ENCODE results near the gene WNT11.
A peak's percentile ranks its signal among the peaks of the same experiment; 100 is the strongest.

The WNT11 gene

DNA sequence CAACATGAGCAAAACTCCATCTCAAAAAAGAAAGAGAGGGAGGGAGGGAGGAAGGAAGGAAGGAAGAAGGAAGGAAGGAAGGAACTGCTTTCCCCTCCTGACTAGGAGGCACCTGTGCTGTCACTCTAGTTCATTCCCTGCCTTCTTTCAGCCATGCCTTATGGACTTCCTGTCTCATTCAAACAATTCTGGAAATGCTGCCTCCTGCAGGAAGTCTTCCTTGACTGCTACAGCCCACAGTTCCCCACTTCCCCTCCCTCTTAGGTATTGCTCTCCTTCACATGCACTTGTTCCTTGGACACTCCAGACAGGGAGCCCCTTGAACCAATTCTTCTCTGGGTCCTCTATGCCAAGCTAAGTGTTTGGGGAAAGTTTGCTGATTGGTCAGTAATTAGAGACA is 31.6 kb upstream of the WNT11 start:
- no peak for DNase-seq (ENCODE audit: low spot score)

DNA sequence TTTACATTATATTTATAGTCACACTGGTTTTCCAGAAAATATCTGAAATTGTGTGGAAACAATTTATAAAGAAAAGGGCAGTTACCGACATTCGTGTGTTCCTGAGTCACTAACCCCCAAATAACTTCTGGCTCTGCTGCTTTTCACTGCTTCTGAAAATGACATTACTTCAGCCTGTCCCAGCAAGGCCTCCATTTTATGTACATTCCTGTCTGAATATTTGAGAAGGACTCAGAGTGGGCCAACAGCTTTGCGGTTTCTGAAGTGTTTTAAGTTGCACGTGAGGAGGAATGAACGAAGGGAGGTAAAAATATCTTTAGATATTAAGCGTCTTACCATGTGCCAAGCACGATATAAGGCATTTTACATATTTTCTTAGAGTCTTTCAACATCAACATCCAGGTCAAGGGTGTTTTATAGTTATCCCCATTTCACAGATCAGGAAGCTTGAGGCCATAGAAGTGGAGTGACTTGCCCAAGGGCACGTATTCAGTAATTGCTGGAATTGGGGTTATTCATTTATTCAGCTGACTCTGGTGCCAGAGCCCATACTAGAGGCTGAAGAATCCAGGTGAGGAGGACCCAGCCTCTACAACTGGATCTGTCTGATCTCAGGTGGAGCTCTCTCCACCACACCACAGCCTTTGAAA is 30.8 kb upstream of the WNT11 start:
- DNase-seq (ENCODE audit: low spot score) = no peak

DNA sequence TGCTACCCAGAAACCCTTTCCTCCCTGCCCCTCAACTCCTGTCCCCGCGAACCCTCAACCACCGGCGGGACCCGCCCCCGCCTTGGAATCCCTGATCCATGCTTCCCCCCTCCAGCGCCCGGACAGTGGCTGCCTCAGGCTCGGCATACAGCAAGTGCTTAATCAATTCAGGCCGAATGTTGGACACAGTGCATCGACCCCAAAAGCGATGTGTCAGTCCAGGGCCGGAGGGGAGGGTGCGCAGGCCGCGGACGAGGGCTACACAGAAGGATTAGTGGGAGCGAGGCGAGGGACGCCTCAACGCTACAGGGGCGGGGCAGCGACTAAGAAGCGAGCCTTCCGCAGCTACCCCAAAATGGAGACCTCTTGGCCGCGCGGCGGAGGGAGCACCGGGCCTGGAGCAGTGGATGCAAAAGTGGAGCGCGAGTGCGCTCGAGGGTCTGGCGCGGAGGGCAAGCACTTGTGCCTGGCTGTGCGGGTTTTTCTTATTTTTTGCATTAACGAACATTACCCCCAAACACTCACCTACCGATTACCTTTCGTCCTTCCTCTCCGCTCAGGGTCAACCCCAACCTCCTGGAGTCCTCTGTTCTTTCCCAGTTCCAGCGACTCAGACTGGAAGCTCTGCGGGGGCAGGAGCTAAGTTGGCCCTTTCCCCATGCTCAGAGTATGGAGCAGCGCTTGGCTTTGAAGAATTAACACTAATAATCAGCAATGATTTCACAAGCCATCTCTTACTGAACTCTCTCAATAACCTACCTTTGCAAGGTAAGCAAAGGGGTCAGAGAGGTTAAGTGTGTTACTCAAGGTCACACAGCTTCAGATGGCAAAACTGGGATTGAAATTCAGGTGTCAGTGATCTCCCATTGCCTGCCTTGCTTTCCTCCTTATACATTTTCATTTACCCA is 30.0 kb upstream of the WNT11 start:
- peak; percentile 70 for DNase-seq (ENCODE audit: low spot score)

DNA sequence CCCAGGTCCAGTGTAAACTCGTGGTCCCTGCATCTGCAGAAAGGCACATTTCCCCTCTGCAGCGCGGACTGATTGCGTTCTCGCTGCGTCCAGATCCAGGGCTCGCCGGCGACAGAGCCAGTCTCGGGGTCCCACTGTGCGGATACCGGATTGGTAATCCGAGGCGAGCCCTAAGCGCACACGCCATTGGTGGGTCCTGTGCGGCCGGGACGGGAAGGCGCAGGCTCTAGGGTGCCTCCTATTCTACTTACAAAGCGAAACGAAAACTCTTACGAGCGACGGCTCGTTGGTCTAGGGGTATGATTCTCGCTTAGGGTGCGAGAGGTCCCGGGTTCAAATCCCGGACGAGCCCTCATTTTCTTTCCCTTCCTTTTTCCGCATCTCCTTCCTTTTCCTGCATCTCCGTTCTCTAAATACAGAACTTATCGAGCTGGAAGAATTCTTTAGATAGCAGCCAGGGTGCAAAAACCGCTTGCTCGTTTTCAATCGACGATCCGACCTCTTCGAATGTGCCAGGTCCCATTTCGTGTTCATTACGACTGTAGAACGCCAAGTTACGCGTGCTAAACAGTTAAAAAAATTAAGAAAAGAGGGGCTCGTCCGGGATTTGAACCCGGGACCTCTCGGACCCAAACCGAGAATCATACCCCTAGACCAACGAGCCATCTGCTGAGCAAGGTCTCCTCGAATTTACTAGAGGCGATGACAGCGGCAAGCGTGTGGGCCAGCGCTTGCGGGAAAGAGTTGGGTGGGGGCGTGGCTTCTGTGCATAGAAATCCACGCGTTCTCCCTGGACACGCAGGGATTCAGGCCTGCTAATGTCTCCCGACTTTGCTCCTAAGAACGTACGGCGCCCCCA is 29.2 kb upstream of the WNT11 start:
- peak; percentile 96 for DNase-seq (ENCODE audit: low spot score)

DNA sequence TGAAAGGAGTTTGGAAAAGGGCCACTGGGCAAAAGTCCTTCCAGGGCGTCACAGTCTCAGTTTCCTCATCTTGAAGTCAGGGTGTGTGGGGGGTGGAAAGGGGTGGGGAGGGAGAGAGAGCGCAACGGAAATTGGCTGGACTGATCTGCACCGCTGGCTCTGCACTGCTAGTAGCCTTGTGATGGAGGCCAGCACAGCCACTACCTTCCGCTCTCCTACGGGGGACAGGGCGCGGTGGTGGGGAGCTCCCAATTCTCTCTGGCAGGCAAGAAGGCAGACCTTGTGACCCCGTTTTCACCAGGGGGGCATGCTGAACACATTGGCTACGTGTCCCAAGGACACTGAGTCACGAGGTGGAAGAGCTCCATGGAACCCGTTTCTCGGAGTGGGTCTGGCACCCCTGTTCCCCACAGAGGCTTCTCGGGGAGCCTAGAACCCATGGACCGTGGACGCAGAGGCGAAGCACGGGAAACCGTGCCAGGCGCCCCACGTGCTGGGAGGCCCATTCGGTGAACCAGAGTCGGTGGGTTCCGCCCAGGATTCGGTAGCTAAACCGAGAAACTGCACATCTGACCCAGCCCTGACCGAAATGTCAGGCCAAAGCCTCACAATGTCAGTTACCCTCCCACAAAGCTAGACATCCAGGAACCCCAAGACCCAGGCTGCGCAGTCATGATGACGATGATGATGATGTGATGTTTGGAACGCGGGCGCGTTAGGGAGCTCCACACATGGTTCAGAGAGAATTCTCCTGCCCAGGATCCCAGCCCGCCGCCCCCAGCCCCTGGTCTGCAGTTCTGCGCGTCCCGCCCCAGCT is 28.3 kb upstream of the WNT11 start:
- DNase-seq (ENCODE audit: low spot score) = peak; percentile 53

DNA sequence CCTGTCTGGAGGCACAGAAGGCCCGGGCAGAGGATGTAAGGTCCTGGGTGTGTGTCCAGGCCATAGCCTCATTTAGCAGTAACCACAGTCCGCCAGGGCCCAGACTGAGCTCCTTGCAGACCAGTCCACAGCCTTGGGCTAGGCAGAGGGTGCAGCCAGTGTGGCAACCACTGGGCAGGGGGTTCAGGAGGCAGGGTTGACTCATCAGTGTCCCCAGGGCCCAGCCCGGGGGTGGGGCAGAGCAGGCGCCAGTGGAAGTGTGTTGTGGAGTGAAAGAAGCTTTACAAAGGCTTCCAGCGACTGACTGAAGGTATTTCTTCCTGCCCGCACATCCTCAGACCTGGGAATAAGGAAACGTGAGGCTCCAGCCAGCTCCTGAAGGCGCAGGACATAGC is 27.7 kb upstream of the WNT11 start:
- no peak for DNase-seq (ENCODE audit: low spot score)

DNA sequence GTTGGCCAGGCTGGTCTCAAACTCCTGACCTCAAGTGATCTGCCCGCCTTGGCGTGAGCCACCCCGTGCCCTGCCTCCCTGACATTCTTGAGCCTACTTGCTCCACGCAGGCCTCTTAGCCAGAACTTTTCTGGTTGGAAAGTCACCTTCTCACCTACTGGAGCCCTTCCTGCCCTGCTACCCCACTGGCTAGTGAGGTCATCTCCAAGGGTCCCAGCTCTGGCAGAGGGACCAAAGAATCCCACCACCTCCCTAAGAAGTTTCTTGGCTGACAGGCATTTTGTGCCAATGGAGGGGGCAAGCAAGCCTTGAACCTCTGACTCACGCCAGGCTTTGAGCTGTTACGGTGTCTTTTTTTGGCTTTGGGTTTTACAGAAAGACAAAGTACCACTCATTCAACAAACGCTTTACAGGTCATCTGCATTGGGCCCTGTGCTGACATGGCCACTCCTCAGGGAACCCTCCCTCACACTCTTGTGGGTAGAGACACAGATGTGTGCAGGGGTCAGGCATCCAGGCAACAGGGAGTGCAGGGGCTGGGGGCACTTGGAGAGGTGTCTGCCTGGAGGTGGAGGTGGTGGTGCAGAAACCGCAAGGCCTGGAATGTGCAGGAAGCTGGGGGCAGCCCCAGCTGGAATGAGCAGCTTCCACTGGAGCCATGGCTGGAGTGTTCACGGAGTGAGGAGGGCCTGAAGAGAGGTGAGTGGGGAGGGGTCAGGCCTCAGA is 27.1 kb upstream of the WNT11 start:
- no peak for DNase-seq (ENCODE audit: low spot score)

DNA sequence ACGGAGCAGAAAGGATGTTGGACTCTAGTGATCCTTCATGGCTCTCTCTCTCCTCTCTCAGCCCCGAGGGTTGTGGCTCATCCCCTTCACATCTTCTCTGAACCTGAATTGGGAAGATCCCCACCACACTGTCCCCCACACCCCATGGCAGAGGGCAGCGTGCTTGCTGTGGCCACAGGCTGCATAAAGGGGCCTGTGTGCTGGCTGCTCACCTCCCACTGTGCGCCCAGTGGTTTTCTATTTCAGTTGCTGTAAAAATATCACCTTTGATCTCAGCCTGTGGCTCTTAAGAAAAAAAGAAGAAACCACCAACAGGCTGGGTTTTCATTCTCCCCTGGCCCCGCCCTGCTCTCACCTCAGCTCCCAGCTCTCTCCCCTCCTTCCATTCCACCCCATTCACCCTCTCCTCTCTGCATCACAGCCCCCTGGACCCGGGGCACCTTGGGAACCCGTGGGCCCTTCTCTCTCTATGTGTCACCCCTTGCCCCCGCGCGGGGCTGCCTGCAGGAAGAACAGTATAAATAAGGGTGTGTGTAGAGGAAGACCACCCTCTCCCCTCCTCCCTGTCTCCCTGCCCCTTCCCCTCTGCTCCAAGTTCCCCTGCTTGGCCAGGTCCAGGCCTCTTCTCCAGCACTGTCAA is 25.8 kb upstream of the WNT11 start:
- DNase-seq (ENCODE audit: low spot score) = no peak

DNA sequence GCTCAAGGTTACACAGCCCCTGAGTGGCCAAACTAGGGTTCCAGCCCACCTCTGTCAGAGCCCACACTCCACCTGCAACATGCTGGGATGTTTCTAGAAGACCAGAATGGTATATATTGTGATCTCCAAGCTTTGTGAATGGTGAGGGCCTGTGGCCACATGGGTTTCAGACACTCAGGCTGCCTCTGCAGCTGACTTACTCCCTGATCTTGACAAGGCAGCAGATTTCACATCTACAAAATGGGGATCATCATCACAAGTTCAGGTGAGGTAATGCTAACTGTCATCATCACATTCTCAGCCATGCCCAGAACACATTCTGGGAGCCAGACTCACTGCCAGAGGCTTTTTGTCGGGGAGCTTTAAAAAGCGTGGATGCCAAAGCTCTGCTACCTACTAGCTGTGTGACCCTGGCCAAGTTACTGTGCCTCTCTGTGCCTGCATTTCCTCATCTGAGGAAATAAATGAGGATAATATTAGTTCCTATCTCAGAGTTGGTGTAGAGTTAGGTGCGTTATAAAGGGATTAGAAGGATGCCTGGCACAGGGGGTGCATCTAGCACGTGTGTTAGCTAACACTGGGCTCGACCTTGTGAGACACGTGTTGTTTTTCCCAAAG is 24.9 kb upstream of the WNT11 start:
- DNase-seq (ENCODE audit: low spot score) = no peak

DNA sequence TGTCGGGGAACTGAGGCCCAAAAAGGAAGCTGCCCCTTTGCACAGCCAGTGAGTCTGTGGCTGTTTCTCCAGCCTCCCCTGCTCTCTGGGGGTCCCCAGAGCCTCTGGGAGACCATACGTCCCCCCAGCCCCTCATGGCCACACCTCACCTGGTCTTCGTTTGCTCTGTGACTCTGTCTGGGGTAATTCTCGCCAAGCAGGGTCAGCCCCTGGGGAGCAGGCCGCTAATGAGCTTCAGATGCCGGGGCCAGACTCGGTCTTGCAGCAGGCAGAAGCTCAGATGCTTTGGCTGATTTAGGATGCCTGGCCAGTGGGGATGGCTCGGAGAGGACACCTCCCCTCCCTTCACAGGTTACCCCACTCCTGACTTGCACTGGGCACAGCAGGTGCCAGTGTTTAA is 24.1 kb upstream of the WNT11 start:
- DNase-seq (ENCODE audit: low spot score) = no peak

DNA sequence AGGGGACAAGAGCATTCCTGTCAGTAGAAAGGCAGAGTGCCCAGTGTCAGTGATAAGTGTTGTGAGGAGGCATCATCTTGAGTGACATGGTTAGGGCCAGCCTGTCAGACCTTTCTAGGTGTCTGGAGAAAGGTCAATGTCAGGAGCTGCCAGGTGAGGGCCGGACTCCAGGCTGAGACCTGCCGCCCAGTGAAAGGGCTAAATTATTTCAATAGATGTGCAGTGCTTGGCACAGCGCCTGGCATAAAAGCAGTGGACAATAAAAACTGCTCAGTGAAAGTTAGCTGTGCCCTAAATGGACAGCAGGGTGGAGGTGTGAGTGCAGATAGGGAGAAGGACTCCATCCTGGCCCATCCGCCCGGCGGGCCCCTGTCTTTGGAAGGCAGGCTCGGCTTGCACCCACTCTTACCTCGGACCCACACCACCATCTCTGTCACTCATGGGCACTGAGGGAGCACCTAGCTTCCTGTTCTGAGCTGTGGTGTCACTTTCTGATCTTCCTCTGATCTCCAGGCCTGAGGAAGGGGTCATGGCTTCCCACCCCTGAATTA is 23.5 kb upstream of the WNT11 start:
- no peak for DNase-seq (ENCODE audit: low spot score)

DNA sequence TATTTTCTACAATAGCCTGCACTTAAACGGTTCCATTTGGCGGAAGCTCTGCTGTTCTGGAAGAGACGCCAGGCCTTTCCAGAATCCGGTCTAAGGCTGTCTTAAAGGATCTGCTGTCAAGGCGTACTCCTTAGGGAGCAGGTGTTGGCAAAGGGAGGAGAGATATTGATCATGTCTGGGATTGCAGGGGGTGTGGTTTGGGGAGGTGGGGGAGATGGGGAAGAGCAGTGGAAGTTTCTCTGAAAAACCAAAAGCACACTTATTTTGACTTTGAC is 22.5 kb upstream of the WNT11 start:
- no peak for DNase-seq (ENCODE audit: low spot score)

DNA sequence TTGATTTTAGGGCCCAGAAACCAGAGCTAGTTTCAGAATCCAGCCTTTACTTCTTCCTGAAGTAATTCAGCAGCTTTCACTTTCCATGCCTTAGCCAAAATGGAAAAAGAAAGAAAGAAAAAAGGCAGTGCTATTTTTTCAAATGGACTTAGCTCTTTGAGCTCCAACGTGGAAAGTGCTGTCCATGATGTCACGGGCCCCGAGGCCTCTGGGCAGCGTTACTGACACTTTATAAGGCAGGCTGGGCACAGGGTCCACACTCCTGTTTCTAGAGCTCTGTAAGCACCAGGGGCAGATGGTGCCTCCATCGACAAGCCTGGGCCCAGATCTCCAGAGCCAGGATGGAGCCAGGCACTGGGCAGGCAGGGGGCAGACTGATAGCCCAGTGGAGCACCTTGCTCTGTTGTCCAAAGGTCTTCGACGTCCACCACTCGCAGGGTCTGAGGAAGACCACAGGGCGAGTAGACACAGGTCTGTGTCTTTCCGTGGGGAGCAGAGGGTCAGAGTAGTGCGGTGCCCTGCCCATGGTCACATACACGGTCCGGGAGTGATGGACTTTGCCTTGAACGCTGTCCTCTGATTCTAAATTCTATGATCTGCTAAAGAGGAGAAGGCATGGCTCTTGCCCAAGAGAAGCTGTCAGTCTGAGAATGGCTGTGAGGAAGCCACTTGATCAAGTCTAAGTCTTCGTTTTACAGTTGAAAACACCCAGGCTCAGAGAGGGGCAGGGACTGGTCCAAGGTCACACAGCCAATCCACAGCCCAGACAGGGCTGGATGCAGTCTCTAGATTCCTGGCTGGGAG is 22.0 kb upstream of the WNT11 start:
- DNase-seq (ENCODE audit: low spot score) = no peak

DNA sequence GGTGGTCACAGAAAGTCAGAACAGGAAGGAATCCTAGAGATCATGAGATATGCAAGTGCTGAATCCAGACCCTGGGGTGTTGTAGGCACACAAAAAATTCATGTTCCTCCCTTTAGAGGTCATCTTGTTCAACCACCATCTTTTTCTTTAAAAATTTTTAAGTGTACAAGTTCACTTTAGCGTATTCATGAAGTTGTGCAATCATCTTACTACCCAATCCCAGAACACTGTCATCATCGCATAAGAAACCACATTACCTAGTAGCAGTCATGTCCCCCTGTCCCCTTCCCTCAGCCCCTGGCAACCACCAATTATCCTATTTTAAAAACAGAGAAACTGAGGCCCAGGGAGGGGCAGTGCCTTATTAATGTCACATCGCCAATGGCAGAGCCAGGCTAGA is 20.3 kb upstream of the WNT11 start:
- DNase-seq (ENCODE audit: low spot score) = no peak

DNA sequence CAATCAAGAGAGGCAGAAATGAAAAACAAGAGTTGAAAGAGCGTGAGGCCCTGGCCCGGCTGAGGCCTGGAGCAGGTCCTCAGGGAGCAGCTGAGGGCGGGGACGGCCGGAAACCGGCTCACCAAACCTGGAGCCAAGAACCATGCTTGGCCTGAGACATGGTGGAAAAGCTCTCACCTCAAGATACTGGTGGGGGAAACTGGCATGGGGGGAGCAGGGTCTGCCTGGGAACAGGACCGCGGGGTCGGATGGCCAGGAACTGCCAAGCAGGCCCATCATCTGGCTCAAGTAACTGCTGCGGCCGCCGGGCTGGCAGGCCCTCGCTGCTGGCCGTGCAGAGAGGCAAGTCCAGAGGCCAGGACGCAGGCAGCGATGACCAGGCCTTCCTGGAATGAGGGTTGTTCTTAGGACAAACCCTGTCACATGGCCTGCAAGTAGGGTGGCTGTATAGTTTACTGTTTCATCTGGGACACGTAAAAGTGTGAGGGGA is 18.9 kb upstream of the WNT11 start:
- no peak for DNase-seq (ENCODE audit: low spot score)

DNA sequence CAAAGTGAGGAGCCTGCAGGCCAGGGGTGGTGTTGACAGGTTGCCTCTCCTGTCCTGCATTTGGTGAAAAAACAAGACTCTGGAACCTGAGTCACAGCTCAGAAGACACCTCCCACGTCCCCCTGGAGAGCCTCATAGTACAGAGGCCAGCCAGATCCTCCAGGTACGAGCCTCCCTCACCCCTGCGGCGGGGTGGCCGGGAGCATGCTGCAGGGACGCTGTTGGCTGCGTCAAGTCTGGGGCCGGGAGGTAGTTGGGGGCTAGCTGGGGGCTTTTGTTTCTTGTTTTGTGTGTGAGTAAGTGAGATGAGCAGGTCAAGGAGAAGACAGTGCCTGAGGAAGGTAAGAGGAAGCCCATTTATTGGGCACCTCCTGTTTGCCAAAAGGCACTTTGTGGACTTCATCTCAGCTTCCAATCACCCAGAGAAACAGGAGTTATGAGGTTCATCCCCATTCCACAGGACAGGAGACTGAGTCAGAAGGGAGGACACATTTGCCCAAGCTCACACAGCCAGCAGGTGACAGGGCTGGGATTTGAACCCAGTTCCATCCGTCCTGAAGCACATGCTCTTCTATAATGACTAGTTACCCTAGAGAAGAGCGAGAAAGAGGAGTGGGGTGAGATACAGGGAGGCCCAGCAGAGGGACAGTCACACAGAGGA is 18.3 kb upstream of the WNT11 start:
- no peak for DNase-seq (ENCODE audit: low spot score)

DNA sequence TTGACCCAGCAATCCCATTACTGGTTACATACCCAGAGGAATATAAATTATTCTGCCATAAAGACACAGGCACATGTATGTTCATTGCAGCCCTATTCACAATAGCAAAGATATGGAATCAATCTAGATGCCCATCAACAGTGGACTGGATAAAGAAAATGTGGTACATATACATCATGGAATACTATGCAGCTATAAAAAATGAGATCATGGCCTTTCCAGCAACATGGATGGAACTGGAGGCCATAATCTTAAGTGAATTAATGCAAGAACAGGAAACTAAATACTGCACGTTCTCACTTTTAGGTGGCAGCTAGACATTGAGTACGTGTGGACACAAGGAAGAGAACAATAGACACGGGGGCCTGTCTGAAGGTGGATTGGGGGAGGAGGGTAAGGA is 15.1 kb upstream of the WNT11 start:
- DNase-seq (ENCODE audit: low spot score) = no peak

DNA sequence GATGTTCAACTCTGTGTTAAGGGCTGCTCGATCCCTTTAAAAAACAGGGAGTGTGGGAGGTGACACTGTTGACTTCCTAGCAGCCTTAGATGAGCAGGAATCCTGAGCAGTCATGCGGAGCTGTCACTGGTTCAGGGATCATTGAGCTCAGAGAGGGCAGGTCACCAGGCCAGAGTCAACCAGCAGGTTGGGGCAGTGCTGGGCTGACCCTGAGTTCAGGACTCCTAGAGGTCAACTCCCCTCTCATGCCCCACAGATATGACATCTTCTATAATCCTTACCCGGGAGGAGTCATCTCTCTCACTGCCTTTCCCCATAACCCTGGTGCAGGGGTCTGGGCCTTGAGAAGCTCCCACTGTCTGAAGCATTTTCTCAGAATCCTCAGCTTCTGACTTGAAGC is 12.9 kb upstream of the WNT11 start:
- DNase-seq (ENCODE audit: low spot score) = no peak

All from Ammon's horn (tissue), 1 donor.